ENCODE results near the gene XYLT1.
"Not testable (repeated sequence)": the region's sequence is repeated elsewhere in the genome, so short reads cannot be mapped to it uniquely, and the experiment has no call there.

The XYLT1 gene, protein sequence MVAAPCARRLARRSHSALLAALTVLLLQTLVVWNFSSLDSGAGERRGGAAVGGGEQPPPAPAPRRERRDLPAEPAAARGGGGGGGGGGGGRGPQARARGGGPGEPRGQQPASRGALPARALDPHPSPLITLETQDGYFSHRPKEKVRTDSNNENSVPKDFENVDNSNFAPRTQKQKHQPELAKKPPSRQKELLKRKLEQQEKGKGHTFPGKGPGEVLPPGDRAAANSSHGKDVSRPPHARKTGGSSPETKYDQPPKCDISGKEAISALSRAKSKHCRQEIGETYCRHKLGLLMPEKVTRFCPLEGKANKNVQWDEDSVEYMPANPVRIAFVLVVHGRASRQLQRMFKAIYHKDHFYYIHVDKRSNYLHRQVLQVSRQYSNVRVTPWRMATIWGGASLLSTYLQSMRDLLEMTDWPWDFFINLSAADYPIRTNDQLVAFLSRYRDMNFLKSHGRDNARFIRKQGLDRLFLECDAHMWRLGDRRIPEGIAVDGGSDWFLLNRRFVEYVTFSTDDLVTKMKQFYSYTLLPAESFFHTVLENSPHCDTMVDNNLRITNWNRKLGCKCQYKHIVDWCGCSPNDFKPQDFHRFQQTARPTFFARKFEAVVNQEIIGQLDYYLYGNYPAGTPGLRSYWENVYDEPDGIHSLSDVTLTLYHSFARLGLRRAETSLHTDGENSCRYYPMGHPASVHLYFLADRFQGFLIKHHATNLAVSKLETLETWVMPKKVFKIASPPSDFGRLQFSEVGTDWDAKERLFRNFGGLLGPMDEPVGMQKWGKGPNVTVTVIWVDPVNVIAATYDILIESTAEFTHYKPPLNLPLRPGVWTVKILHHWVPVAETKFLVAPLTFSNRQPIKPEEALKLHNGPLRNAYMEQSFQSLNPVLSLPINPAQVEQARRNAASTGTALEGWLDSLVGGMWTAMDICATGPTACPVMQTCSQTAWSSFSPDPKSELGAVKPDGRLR

GRCh38 chr16:17470908-17471718 is at the start of gene XYLT1:
XYLT1 (minus strand) TSS chr16:17470960; CDS start chr16:17470796, 164 bp downstream.
- DNase-seq: no peak

- DNase-seq: no peak
Observed at GRCh38 chr16:17520111-17520510, 49.4 kb upstream of the XYLT1 start.

GRCh38 chr16:17519101-17519955 is 48.6 kb upstream of the XYLT1 start:
- no peak for DNase-seq

DNA sequence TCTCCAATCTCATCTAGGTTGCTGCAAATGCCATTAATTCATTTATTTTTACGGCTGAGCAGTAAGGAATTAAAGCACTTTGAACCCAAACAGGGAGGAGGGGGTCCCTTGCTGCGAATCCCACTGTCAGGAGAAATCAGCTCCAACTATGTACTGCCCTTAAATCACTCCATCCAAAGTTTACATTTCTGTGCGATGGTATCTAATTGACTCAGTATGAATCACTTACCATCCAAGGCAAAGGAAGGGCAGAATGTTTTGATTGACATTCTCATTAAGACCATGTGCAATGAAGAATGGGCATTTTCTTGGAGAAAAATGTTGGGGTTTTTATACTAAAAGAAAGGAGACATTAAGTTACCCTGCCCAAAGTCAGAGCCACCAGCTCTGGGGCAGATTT is 47.7 kb upstream of the XYLT1 start:
- DNase-seq: no peak

DNA sequence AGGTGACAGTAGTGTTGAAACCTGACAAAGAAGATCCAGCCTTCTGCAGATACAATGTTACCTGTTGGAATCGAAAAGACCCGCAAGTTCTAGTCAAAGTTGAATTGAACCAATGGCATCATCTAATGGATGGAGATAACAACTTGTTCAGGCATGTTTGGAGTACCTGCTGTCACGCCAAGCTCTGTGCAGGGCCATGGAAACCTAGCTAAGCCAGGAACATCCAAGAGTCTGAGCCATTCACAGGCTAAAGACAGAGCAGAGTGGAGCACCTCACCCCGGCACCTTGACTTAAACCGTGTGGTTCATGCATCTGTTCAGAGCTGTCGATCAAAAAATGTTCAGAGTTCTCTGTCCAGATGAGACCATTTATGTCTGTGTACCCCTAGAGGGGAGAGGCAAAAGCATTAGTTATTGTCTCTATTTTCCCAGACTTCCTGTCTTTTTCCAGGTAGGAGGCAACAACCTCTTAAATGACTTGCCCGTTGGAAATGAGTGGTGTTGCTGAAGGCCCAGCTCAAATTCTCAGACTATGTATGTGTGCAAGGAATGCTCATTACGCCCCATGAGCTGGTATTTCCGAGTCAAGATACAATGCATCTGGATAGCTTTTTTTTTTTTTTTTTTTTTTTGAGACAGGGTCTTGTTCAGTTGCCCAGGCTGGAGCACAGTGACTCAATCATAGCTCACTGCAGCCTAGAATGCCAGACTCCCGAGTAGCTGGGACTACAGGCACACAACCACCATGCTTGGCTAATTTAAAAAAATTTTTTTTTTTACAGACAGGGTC is 44.9 kb upstream of the XYLT1 start:
- no peak for DNase-seq

DNA sequence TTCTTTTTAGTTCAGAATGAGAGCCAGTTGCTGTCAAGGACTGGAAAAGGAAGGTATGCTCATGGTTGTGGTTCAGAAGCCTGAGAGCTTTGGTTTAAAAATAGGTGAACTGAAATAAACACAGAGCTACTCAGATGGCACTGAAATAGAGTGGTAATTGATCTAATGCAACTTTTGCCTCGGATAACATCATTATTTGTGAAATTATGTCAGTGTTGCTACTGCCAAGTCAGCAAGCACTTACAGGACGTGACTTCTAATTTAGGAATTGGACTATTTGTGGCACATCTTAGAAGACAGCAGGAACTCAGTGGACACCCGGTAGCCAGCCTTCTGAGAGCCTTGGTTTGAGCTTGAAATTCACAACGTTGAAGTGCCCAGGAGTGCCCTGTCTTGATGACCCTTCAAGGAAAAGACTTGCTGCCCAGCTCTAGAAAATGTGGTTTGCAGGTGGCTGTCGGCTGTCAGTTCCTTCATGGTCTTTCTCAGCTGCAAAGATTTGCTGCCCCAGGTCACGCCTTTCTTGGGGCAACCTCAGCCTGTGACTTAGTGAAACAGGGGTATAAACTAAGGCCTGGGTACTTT is 42.0 kb upstream of the XYLT1 start:
- DNase-seq: no peak

DNA sequence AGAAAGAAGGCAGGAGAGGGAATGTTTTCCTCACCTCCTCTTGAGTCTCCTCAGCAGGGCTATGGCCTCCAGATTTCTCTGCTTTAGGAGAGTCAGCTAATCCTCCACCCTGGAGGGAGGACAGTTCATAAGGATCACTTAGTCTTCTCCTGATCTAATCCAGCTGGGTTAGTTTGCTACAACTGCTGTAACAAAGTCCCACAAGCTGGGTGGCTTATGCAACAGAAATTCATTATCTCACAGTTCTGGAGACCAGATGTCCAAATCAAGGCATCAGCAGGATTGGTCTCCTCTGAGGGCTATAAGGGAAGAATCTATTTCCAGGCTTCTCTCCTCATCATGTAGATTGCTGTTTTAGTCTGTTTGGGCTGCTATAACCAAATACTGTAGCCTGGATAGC is 40.6 kb upstream of the XYLT1 start:
- DNase-seq: no peak

DNA sequence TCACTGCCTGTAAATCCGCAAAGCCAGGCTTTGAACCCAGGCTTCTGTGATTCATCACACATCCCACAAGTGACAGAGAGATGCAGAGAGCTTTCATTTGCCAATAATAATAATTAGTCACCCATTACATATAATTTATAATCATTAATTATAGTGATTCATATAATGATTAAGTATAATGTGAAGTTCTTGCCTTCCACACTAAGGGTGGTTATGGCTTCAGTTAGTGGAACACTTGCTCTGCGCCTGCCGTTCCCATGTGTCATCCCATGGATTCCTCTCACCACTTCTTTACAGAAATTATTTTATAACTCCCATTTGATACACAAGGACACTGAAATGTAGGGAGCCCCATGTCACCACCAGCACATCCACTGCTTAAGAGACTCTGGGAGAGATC is 39.8 kb upstream of the XYLT1 start:
- DNase-seq: no peak

- DNase-seq: no peak
Observed at GRCh38 chr16:17509194-17509593, 38.4 kb upstream of the XYLT1 start.

GRCh38 chr16:17508303-17508702 is 37.5 kb upstream of the XYLT1 start:
- DNase-seq: no peak

GRCh38 chr16:17507516-17507915 is 36.8 kb upstream of the XYLT1 start:
- not testable (repeated sequence) for DNase-seq

DNA sequence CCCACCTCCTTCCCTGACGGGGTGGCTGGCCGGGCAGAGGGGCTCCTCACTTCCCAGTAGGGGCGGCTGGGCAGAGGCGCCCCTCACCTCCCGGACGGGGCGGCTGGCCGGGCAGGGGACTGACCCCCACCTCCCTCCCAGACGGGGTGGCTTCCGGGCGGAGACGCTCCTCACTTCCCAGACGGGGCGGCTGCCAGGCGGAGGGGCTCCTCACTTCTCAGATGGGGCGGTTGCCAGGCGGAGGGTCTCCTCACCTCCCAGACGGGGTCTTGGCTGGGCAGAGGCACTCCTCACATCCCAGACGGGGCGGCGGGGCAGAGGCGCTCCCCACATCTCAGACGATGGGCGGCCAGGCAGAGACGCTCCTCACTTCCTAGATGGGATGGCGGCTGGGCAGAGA is 35.1 kb upstream of the XYLT1 start:
- DNase-seq: not testable (repeated sequence)

- DNase-seq: no peak
Observed at GRCh38 chr16:17504050-17504449, 33.3 kb upstream of the XYLT1 start.

GRCh38 chr16:17503331-17503730 is 32.6 kb upstream of the XYLT1 start:
- no peak for DNase-seq

DNA sequence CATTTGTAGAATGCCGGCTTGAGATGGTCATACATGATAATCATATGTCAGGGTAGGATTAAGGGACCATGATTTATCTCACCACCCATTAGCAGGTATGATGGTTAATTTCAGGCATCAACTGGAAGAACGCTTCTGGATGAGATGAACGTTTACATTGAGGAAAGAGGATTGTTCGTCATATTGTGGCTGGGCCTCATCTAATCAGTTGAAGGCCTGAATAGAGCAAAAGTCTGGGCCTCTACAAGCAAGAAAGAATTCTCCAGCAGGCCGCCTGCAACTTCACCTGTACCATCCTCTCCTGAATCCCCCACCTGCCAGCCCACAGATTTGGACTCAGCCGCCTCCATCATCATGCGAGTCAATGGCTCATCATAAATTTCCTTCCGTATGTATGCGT is 30.6 kb upstream of the XYLT1 start:
- no peak for DNase-seq

DNA sequence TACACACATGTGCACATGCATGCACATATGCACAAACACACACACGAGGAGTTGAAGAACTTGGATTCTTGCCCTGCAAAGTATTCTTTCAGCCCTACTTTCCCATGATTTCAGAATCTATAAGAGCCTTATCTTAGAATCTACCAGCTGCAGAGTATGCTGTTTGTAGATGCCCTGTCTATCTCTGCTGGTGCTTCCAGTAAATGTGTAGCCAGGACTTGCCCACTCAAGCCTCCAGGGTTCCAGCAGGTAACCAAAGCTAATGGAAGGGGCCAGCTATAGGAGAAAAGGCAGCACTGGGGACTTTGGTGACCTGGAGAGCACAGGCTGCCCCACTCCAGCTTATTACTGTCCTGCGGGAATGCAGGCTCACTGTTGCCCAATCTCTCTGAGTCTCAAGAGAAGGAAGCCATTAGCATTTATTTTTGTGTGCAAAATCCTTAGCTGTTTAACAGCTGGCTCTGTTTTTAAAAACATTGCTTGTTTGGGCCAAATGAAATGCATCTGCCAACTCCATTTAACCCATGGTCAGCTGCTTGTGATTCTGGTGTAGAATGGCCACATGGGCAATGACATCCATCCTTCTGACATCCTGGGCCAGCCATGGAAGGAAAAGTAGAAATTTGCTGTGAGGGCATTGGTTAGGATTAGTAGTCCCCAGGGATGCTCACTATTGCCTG is 28.6 kb upstream of the XYLT1 start:
- DNase-seq: no peak

- DNase-seq: no peak
Observed at GRCh38 chr16:17497648-17498047, 26.9 kb upstream of the XYLT1 start.

- DNase-seq: no peak
Observed at GRCh38 chr16:17496891-17497290, 26.1 kb upstream of the XYLT1 start.

GRCh38 chr16:17493012-17493411 is 22.3 kb upstream of the XYLT1 start:
- DNase-seq: no peak

DNA sequence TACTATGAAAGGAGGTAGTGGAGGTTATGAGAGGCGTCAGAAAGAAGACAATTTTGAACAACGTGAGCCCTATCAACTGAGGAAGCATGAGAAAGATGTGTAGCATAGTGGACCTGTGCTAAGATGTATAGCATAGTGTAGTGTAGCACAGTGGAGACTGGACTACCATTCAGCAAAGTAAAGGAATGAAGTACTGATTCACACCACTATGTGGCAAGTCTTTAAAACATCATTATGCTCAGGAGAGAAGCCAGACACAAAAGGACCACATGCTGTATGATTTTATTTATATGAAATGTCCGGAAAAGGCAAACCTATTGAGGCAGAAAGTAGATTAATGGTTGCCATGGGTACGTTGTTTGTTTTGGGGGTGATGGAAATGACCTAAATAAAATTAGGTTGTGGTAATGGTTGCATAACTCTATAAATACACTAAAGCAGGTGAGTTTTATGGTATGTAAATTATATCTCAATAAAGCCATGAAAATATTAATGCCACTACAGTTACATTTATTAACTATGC is 20.4 kb upstream of the XYLT1 start:
- DNase-seq: no peak

Data from DMS 273 treated with DMSO at 0.1 percent for 48 hours (cell line).